GM23338 (cell line): ENCODE results near the gene PDCD10. TPM values are rescaled to one million over a fixed set of nuclear protein-coding genes. Genes with fewer than 3 reads are reported as not detected.

Source experiments
- ATAC-seq: fragments of 200-7000 bp; cut with Tn5 transposase; 3 replicates; pipeline ENCODE4 v1.9.1; 2020
- DNase-seq: peaks from one replicate; pipeline ENCODE4 v3.0.0-alpha.2; 2015; ENCODE audit warnings: low spot score
- H2AFZ ChIP-seq: fragments of 200-600 bp; sonication (generic); 2 replicates; pipeline ENCODE4 v1.8.0; 2016; ENCODE audit warnings: antibody characterized with exemption, mild to moderate bottlenecking, moderate library complexity
- H3F3A ChIP-seq: fragments of 200-600 bp; sonication (generic); replicated peaks from 2 replicates; pipeline ENCODE4 v1.8.0; 2017; ENCODE audit warnings: antibody characterized with exemption, mixed run types, low read depth
- H3K27ac ChIP-seq: fragments of 200-600 bp; sonication (generic); 2 replicates; pipeline ENCODE4 v1.6.1; 2016; ENCODE audit warnings: low read depth
- H3K27me3 ChIP-seq: fragments of 200-600 bp; sonication (generic); 2 replicates; pipeline ENCODE4 v1.8.0; 2016; ENCODE audit warnings: mild to moderate bottlenecking, mixed run types, moderate library complexity; ENCODE audit not compliant: insufficient read depth
- H3K36me3 ChIP-seq: fragments of 200-600 bp; sonication (generic); 2 replicates; pipeline ENCODE4 v1.8.0; 2016; ENCODE audit warnings: mild to moderate bottlenecking; ENCODE audit not compliant: insufficient read depth
- H3K4me1 ChIP-seq: fragments of 200-600 bp; sonication (generic); 2 replicates; pipeline ENCODE4 v1.8.0; 2016; ENCODE audit warnings: mild to moderate bottlenecking, moderate library complexity; ENCODE audit not compliant: insufficient read depth
- H3K4me2 ChIP-seq: fragments of 200-600 bp; sonication (generic); 2 replicates; pipeline ENCODE4 v1.7.1; 2017; ENCODE audit warnings: mixed run types
- H3K4me3 ChIP-seq: fragments of 200-600 bp; sonication (generic); 2 replicates; pipeline ENCODE4 v1.6.1; 2016; ENCODE audit warnings: mixed run types
- H3K79me2 ChIP-seq: fragments of 200-600 bp; sonication (generic); replicated peaks from 2 replicates; pipeline ENCODE4 v1.8.0; 2017; ENCODE audit warnings: mild to moderate bottlenecking; ENCODE audit not compliant: insufficient read depth
- H3K9me2 ChIP-seq: fragments of 200-600 bp; sonication (generic); 2 replicates; pipeline ENCODE4 v1.8.0; 2017; ENCODE audit not compliant: insufficient read depth
- H4K20me1 ChIP-seq: fragments of 200-600 bp; sonication (generic); replicated peaks from 2 replicates; pipeline ENCODE4 v1.8.0; 2017; ENCODE audit warnings: mild to moderate bottlenecking; ENCODE audit not compliant: insufficient read depth
- H3K27ac Mint-ChIP-seq: 2 replicates; pipeline ENCODE4 v1.8.0; 2020; ENCODE audit warnings: inconsistent platforms, mild to moderate bottlenecking, moderate library complexity, mixed read lengths
- H3K27me3 Mint-ChIP-seq: 3 replicates; pipeline ENCODE4 v1.8.0; 2022; ENCODE audit warnings: low read depth, mild to moderate bottlenecking, moderate library complexity, mixed read lengths, inconsistent platforms; ENCODE audit not compliant: insufficient read depth, poor library complexity
- H3K36me3 Mint-ChIP-seq: 3 replicates; pipeline ENCODE4 v1.8.0; 2021; ENCODE audit warnings: low read depth, mild to moderate bottlenecking, inconsistent platforms, moderate library complexity, mixed read lengths
- H3K4me1 Mint-ChIP-seq: 3 replicates; pipeline ENCODE4 v1.8.0; 2020; ENCODE audit warnings: mild to moderate bottlenecking, inconsistent platforms, mixed read lengths
- H3K4me3 Mint-ChIP-seq: 3 replicates; pipeline ENCODE4 v1.8.0; 2021; ENCODE audit warnings: moderate library complexity, mild to moderate bottlenecking, inconsistent platforms, mixed read lengths
- H3K9me3 Mint-ChIP-seq: 3 replicates; pipeline ENCODE4 v1.8.0; 2020; ENCODE audit warnings: moderate library complexity, mild to moderate bottlenecking, inconsistent platforms, mixed read lengths
- CREB1 ChIP-seq: fragments of 250-450 bp; sonication (Bioruptor Pico); IDR thresholded peaks from 2 replicates; pipeline ENCODE4 v1.5.0; 2020; ENCODE audit warnings: low read depth, mild to moderate bottlenecking, moderate library complexity
- EZH2 ChIP-seq: fragments of 200-600 bp; sonication (generic); IDR thresholded peaks from one replicate; pipeline ENCODE4 v1.8.0; 2017; ENCODE audit warnings: antibody characterized with exemption, mild to moderate bottlenecking, low read depth; ENCODE audit not compliant: unreplicated experiment
- EZH2phosphoT487 ChIP-seq: fragments of 200-600 bp; sonication (generic); IDR thresholded peaks from one replicate; pipeline ENCODE4 v1.8.1; 2018; ENCODE audit warnings: antibody characterized with exemption; ENCODE audit not compliant: unreplicated experiment
- JUNB ChIP-seq: IDR thresholded peaks from one replicate; pipeline ENCODE4 v1.6.1; 2016; ENCODE audit warnings: antibody characterized with exemption; ENCODE audit not compliant: unreplicated experiment
- NANOG ChIP-seq: IDR thresholded peaks from 2 replicates; pipeline ENCODE4 v1.6.1; 2016; ENCODE audit warnings: antibody characterized with exemption, borderline replicate concordance
- POLR2AphosphoS5 ChIP-seq: IDR thresholded peaks from 2 replicates; pipeline ENCODE4 v1.6.1; 2016; ENCODE audit warnings: antibody characterized with exemption, low read depth
- STAT1 ChIP-seq: IDR thresholded peaks from one replicate; pipeline ENCODE4 v1.6.1; 2016; ENCODE audit warnings: antibody characterized with exemption; ENCODE audit not compliant: unreplicated experiment
- ZNF114 ChIP-seq: fragments of 250-450 bp; sonication (Bioruptor Pico); IDR thresholded peaks from 2 replicates; pipeline ENCODE4 v1.5.0; 2020; ENCODE audit warnings: mild to moderate bottlenecking, moderate library complexity
- ZNF331 ChIP-seq: fragments of 250-450 bp; sonication (Bioruptor Pico); IDR thresholded peaks from 2 replicates; pipeline ENCODE4 v1.5.0; 2020; ENCODE audit warnings: low read depth, mild to moderate bottlenecking, moderate library complexity
- polyA plus RNA-seq: library from polyadenylated mRNA; unstranded; fragments of >200 nt; fragmentation: Nextera tagmentation; extraction: Ambion mirVana; gene quantifications from 2 replicates; pipeline ENCODE4 v1.2.1, GENCODE V29; 2016
- total RNA-seq: library from RNA; depleted of rRNA; stranded (reverse); fragments of >200 nt; shearing (Covaris generic); gene quantifications from 2 replicates; pipeline ENCODE4 v1.2.3, GENCODE V29; 2014
- TF ChIP-seq, protein P1 (sequence below): IDR thresholded peaks from 2 replicates; pipeline ENCODE4 v1.6.1; 2016; ENCODE audit warnings: antibody characterized with exemption
- TF ChIP-seq, protein P2 (sequence below): fragments of 250-450 bp; sonication (Bioruptor Pico); IDR thresholded peaks from 2 replicates; pipeline ENCODE4 v1.5.0; 2020; ENCODE audit warnings: mild to moderate bottlenecking, moderate library complexity
- TF ChIP-seq, protein P3 (sequence below): IDR thresholded peaks from one replicate; pipeline ENCODE4 v1.6.1; 2018; ENCODE audit warnings: antibody characterized with exemption; ENCODE audit not compliant: unreplicated experiment
- TF ChIP-seq, protein P4 (sequence below), 2 experiments: fragments of 200-600 bp in 1 of 2; sonication (generic) in 1 of 2; conservative IDR thresholded peaks; 2 replicates each; pipeline versions ENCODE4 v1.5.1 to v1.6.1; 2016 to 2017; ENCODE audit warnings: antibody characterized with exemption in 2 of 2, low read depth in 2 of 2, mild to moderate bottlenecking in 2 of 2, moderate library complexity in 1 of 2

Gene PDCD10
- total and polyA plus RNA-seq, 2 experiments from 2014 or later, result 95.2 to 125 TPM

DNA sequence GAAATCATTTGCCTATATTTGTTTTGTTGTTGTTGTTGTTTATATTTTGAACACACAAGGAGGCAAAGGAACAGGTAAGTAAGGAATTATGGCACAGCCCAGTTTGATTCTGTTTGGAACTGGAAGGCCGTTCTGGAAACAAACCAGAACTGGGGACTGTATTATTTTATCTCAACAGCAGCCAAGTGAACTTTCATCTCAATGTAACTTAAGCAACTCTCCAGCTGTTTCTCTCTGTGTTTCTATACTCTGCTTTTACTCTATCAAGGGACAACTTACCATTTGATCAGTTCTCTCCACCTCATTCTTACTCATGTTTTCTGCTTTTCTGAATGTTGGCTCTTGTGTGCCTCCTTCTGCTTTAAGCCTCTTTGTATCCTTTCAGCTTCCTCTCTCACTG lies 65.0 kb downstream of the PDCD10 start:
- 0 out of 2 replicates have a peak, but pooled peaks cover 3% of the 10 kb centered on the region for H4K20me1 ChIP-seq
- H3K4me2 ChIP-seq, result no peak overlapping the region
- TF ChIP-seq ZNF331 (CRISPR knock-in tag) (no peak), EZH2phosphoT487 (no peak), CREB1 (no peak), JUNB (no peak), POLR2AphosphoS5 (no peak), STAT1 (no peak), NANOG (no peak), ZNF114 (CRISPR knock-in tag) (no peak), EZH2 (no peak)
- TF ChIP-seq, protein P1, sequence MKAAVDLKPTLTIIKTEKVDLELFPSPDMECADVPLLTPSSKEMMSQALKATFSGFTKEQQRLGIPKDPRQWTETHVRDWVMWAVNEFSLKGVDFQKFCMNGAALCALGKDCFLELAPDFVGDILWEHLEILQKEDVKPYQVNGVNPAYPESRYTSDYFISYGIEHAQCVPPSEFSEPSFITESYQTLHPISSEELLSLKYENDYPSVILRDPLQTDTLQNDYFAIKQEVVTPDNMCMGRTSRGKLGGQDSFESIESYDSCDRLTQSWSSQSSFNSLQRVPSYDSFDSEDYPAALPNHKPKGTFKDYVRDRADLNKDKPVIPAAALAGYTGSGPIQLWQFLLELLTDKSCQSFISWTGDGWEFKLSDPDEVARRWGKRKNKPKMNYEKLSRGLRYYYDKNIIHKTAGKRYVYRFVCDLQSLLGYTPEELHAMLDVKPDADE, result no peak
- TF ChIP-seq, protein P2, sequence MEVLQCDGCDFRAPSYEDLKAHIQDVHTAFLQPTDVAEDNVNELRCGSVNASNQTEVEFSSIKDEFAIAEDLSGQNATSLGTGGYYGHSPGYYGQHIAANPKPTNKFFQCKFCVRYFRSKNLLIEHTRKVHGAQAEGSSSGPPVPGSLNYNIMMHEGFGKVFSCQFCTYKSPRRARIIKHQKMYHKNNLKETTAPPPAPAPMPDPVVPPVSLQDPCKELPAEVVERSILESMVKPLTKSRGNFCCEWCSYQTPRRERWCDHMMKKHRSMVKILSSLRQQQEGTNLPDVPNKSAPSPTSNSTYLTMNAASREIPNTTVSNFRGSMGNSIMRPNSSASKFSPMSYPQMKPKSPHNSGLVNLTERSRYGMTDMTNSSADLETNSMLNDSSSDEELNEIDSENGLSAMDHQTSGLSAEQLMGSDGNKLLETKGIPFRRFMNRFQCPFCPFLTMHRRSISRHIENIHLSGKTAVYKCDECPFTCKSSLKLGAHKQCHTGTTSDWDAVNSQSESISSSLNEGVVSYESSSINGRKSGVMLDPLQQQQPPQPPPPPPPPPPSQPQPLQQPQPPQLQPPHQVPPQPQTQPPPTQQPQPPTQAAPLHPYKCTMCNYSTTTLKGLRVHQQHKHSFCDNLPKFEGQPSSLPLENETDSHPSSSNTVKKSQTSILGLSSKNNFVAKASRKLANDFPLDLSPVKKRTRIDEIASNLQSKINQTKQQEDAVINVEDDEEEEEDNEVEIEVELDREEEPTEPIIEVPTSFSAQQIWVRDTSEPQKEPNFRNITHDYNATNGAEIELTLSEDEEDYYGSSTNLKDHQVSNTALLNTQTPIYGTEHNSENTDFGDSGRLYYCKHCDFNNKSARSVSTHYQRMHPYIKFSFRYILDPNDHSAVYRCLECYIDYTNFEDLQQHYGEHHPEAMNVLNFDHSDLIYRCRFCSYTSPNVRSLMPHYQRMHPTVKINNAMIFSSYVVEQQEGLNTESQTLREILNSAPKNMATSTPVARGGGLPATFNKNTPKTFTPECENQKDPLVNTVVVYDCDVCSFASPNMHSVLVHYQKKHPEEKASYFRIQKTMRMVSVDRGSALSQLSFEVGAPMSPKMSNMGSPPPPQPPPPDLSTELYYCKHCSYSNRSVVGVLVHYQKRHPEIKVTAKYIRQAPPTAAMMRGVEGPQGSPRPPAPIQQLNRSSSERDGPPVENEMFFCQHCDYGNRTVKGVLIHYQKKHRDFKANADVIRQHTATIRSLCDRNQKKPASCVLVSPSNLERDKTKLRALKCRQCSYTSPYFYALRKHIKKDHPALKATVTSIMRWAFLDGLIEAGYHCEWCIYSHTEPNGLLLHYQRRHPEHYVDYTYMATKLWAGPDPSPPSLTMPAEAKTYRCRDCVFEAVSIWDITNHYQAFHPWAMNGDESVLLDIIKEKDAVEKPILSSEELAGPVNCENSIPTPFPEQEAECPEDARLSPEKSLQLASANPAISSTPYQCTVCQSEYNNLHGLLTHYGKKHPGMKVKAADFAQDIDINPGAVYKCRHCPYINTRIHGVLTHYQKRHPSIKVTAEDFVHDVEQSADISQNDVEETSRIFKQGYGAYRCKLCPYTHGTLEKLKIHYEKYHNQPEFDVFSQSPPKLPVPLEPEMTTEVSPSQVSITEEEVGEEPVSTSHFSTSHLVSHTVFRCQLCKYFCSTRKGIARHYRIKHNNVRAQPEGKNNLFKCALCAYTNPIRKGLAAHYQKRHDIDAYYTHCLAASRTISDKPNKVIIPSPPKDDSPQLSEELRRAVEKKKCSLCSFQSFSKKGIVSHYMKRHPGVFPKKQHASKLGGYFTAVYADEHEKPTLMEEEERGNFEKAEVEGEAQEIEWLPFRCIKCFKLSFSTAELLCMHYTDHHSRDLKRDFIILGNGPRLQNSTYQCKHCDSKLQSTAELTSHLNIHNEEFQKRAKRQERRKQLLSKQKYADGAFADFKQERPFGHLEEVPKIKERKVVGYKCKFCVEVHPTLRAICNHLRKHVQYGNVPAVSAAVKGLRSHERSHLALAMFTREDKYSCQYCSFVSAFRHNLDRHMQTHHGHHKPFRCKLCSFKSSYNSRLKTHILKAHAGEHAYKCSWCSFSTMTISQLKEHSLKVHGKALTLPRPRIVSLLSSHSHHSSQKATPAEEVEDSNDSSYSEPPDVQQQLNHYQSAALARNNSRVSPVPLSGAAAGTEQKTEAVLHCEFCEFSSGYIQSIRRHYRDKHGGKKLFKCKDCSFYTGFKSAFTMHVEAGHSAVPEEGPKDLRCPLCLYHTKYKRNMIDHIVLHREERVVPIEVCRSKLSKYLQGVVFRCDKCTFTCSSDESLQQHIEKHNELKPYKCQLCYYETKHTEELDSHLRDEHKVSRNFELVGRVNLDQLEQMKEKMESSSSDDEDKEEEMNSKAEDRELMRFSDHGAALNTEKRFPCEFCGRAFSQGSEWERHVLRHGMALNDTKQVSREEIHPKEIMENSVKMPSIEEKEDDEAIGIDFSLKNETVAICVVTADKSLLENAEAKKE (CRISPR knock-in tag), result no peak
- TF ChIP-seq, protein P3, sequence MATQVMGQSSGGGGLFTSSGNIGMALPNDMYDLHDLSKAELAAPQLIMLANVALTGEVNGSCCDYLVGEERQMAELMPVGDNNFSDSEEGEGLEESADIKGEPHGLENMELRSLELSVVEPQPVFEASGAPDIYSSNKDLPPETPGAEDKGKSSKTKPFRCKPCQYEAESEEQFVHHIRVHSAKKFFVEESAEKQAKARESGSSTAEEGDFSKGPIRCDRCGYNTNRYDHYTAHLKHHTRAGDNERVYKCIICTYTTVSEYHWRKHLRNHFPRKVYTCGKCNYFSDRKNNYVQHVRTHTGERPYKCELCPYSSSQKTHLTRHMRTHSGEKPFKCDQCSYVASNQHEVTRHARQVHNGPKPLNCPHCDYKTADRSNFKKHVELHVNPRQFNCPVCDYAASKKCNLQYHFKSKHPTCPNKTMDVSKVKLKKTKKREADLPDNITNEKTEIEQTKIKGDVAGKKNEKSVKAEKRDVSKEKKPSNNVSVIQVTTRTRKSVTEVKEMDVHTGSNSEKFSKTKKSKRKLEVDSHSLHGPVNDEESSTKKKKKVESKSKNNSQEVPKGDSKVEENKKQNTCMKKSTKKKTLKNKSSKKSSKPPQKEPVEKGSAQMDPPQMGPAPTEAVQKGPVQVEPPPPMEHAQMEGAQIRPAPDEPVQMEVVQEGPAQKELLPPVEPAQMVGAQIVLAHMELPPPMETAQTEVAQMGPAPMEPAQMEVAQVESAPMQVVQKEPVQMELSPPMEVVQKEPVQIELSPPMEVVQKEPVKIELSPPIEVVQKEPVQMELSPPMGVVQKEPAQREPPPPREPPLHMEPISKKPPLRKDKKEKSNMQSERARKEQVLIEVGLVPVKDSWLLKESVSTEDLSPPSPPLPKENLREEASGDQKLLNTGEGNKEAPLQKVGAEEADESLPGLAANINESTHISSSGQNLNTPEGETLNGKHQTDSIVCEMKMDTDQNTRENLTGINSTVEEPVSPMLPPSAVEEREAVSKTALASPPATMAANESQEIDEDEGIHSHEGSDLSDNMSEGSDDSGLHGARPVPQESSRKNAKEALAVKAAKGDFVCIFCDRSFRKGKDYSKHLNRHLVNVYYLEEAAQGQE, result no peak
- TF ChIP-seq, protein P4, sequence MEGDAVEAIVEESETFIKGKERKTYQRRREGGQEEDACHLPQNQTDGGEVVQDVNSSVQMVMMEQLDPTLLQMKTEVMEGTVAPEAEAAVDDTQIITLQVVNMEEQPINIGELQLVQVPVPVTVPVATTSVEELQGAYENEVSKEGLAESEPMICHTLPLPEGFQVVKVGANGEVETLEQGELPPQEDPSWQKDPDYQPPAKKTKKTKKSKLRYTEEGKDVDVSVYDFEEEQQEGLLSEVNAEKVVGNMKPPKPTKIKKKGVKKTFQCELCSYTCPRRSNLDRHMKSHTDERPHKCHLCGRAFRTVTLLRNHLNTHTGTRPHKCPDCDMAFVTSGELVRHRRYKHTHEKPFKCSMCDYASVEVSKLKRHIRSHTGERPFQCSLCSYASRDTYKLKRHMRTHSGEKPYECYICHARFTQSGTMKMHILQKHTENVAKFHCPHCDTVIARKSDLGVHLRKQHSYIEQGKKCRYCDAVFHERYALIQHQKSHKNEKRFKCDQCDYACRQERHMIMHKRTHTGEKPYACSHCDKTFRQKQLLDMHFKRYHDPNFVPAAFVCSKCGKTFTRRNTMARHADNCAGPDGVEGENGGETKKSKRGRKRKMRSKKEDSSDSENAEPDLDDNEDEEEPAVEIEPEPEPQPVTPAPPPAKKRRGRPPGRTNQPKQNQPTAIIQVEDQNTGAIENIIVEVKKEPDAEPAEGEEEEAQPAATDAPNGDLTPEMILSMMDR (conservative IDR thresholded peaks at IDR 0.05; ENCODE audit: low read depth in 2 of 2), result no peak
- H3K9me2 ChIP-seq, result 0 out of 2 replicates have a peak, but pooled peaks cover 8% of the 10 kb centered on the region
- Mint-ChIP-seq H3K27me3 (no peaks in the 10 kb centered on the region), H3K9me3 (no peaks in the 10 kb centered on the region; the same call in 2 of the 3 replicates), H3K4me3 (no peak overlapping the region), H3K27ac (no peak overlapping the region), H3K36me3 (peaks cover 31% of the 10 kb centered on the region), H3K4me1 (peaks cover 14% of the 10 kb centered on the region)
- no peaks in the 10 kb centered on the region for H3K27me3 ChIP-seq
- no peak overlapping the region for H2AFZ ChIP-seq
- peak overlapping the region; percentile 75; the same call in 1 of the 2 replicates for H3K27ac ChIP-seq
- H3K4me3 ChIP-seq, result no peak overlapping the region
- H3K4me1 ChIP-seq, result no peaks in the 10 kb centered on the region; the same call in 1 of the 2 replicates
- DNase-seq (no peak), ATAC-seq (no peak)
- no peaks in the 10 kb centered on the region for H3K79me2 ChIP-seq
- H3F3A ChIP-seq, result no peaks in the 10 kb centered on the region
- H3K36me3 ChIP-seq, result 0 out of 2 replicates have a peak, but pooled peaks cover under 1% of the 10 kb centered on the region
